HG03571 (cell line): ENCODE data around the gene GRIN3B.

Experiments
- ATAC-seq: cut with Tn5 transposase; IDR thresholded peaks from one replicate; pipeline ENCODE4 v1.9.1; 2021; ENCODE audit not compliant: unreplicated experiment

GRIN3B gene

DNA sequence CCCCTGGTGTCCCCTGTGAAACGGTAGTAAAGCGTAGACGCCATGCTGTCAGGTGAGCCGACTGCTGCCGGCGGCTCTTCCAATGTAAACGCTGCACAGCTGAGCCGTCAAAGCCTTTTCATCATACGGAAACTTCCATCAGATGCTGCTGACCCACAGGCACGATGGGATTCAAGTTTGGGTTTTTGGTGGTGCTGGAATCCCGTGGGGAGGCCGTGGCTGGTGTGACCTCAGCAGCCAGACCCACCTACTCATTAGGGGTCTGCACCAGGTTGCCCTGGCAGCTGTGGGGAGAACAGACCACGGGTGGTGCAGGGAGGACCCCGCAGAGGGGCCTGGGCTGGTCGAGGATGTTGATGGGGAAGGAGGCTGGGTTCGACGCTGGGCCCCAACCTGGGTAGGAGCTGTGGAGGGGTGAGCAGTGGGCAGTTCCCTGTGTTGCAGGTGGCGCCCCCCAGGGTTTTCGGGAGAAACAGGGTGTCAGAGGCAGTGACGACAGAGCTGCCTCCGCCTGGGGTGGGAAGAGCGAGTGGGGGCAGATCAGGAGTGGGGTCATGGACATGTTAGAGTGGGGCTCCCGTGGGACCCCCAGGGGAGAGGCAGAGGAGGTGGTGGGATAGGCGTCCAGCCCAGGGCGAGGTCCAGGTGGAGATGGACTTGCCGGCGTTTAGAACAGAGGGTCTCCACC, 6.6 kb downstream of the GRIN3B start:
- no peak for ATAC-seq

DNA sequence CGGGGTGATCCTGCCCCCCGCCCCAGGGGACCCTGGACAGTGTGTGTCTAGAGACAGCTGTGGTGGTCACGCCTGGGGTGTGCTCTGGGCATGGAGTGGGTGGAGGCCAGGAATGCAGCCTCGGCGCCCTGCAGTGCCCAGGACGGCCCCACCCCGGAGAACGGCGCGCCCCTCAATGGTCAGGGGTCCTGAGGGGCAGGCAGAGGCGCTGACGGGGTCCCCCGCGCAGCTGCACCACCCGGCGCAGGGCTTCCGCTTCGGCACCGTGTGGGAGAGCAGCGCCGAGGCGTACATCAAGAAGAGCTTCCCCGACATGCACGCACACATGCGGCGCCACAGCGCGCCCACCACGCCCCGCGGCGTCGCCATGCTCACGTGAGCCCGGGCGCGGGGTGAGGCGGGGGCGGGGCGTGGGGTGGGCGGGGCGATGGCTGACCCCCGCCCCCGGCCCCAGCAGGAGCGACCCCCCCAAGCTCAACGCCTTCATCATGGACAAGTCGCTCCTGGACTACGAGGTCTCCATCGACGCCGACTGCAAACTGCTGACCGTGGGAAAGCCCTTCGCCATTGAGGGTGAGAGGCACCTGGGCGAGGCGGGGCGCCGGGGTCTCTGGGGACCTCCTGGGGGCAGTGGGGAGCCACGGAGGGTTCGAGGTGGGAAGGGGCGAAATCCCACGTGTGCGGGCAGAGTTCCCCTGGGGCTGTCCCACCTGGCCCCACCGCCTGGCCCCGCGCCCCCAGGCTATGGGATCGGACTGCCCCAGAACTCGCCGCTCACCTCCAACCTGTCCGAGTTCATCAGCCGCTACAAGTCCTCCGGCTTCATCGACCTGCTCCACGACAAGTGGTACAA, 7.4 kb downstream of the GRIN3B start:
- no peak for ATAC-seq

GRCh38 chr19:1008268-1009040, 8.2 kb downstream of the GRIN3B start:
- ATAC-seq = no peak

GRCh38 chr19:1009041-1009980, 9.1 kb downstream of the GRIN3B start:
- no peak for ATAC-seq

DNA sequence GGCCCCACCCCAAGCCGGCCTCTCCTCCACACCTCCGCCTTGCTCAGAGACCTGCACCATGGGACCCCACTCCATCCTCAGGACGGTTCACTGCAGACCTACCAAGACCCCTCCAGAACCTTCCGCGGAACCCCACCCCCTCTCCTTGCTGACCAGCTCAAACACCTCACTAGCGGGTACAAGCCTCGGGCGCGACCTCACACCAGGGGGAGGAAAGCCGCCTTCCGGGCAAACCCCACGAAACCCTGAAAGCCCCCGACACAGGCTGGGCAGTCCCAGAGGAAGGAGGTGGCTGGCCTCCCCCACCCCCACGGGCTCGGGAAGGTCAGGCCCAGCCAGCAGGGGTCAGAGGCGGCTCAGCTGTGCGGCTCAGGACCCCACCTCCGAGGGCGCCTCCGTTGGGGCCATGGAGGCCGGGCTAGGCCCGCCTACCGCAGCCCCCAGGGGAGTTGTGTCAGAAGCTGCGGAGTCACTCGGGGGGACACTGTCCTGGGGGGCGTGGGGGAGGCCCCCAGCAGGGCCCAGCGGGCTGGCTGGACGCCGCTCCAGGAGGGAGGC, 9.8 kb downstream of the GRIN3B start:
- ATAC-seq = no peak

GRCh38 chr19:1010586-1011510, 10.6 kb downstream of the GRIN3B start:
- no peak for ATAC-seq

GRCh38 chr19:1011831-1012333, 11.7 kb downstream of the GRIN3B start:
- no peak for ATAC-seq

DNA sequence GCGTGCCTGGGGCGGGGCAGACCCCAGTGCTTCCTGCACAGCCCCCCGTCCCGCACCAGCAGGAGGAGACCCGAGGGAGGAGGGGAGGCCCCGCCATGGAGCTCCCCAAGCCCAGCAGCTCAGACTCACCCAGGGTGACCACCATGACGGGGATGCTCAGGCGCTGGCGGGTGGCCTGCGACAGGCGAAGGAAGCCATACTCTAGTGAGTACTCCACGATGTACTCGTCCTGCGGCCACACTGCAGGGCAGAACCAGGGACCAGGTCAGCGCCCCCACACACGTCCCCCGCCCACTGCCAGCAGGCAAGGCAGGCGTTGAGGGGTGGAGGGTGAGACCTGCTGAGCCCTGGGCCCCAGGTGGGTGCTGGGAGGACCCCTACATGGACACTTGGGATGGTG, 12.1 kb downstream of the GRIN3B start:
- no peak for ATAC-seq

DNA sequence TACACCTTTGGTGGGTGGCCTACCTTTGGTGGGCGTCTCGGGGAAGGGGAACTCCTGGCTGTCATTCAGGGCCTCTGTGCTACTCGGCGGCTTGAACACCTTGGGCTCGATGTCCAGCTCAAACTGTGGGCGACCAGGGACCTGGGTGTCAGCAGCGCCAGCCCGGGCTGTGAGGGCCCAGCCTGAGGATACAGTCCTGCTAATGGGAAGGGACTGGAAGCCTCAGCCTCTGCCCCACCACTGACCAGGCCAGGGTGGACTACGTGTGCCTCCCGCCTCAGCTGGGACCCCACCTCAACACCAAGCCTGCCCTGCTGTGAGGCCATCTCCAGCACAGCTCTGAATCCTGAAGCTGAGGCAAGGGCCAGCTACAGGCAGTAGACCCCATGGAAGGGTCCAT, 13.0 kb downstream of the GRIN3B start:
- no peak for ATAC-seq

DNA sequence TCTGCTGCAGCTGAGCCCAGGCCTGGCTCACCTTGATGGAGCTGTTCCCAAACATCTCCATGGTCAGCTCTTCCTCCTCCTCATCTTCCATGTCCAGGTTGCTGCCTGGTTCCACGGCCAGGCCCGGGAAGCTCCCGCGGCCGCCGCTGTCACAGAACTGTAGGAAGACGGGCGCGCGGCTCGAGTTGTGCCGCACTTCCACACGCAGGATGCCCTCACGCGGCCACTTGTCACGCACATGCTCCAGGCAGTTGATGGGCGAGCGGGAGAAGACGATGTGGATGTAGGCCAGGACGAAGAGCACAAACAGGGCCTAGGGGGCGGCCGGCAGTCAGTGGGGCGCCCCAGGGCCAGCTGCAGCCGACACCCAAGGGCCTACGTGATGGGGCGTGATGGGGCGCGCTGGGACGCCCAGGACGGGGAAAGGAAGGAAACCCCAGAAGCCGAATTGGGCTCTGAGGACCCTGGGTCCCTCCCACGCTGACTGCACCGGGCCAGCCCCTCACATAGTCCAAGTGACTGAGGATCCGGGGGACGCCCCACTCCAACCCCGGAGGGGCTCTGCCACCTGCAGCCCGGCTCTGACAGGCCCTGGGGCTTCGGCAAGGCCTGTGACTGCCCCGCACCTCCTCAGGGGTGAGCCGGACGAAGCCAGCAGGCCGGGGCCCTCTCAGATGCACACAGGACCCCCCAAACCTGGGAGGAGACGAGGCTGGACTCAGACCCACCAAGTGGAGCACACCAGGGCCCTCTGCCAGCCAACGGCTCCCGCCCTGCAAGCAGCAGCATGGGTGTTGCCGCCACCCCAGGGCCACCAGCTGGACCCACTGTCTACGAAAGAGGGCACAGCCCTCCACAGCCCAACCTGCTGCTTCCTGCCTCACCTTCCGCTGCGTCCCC, 14.2 kb downstream of the GRIN3B start:
- ATAC-seq = no peak

GRCh38 chr19:1015061-1015781, 15.0 kb downstream of the GRIN3B start:
- no peak for ATAC-seq

- ATAC-seq = no peak
These were observed 15.8 kb downstream of the GRIN3B start for GRCh38 chr19:1015782-1016646.

DNA sequence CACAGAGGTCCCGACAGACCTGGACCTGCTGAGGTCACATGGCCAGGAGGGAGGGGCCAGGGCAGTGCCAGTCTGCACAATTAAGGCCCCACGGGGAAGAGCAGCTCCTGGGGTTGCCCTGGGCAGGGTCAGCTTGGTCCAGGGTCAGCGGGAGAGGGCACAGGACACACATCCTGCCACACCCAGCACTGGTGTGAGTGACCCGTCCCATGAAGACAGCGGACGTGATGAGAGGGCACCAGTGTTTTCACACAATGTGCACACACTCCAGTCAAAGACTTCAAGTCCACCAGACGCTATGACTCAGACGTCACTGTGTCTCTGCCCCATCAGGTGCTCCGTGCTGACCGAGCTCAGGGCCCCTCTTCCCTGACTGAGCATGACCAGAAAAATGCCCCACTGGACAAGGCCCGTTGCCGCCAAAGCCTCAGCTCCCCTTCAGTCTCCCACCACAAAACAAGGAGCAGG, 16.5 kb downstream of the GRIN3B start:
- ATAC-seq = no peak

DNA sequence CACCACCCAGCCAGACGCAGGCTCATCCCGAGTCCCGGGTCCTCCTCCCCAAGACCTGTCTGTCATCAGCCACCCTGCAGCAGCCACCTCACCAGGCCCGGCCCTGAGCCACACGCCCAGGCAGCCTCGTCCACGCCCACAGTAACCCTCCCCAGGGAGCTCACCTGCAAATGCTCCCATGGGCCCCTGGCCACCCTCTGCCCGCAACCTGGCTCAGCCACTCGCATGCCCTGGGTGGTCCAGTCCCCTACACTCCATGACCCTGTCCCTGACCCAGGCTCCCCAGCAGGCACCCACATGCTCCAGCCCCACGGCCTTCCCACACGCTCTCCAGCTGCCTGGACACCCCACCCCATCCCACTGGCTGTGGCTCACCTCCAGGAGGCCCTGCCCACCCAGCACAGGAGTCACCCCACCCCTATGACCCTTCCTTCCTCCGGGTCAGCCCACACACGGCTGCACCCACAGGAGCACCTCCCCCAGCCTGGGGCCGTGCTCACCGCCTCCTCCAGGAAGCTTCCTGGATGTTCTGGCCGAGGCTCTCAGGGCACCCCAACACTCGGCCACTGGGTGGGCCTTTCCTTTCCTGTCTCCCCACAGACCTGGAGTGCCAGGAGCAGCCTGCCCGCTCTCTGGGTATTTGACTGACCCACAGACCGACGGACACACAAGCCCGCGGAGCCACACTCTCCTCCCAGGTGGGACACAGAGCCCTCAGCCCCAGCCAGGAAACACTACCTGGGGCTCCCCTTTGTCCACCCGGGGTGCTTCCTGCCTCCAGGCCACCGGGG, 17.1 kb downstream of the GRIN3B start:
- no peak for ATAC-seq

DNA sequence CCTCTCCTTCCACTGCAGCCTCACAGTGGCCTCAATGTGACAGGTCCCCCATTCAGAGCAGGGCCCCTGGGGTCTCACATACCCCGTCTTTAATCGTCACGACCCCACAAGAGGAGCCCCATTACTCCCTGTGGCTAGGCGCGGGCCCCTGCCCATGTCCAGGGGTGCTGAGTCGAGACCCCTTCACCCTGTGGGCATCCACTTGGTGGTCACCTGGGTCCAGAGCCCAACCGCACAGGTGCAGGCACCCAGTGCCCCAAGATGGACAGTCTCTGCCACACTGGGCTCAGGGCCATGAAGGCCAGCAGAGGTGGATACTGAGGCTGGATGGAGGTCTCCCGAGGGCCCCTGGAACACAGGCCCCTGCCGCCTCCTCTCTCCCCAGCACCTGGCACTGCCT, 17.7 kb downstream of the GRIN3B start:
- ATAC-seq = no peak
